Panc1 (cell line): ENCODE results near the gene DOK6.

Experiments
- CTCF ChIP-seq: fragments of 450-650 bp; IDR thresholded peaks from 2 replicates; pipeline ENCODE4 v1.5.1; 2017; ENCODE audit warnings: mild to moderate bottlenecking
- POLR2AphosphoS5 ChIP-seq: IDR thresholded peaks from 2 replicates; pipeline ENCODE4 v1.6.1; 2012; ENCODE audit warnings: mild to moderate bottlenecking, low read depth, low read length, moderate library complexity
- REST ChIP-seq, 2 experiments: IDR thresholded peaks; 2 replicates each; pipeline ENCODE4 v1.6.1; 2011 to 2012; ENCODE audit warnings: low read depth in 2 of 2, control low read depth in 1 of 2, low read length in 1 of 2, mild to moderate bottlenecking in 1 of 2, moderate library complexity in 1 of 2; ENCODE audit not compliant: insufficient read depth in 1 of 2
- SIN3A ChIP-seq: IDR thresholded peaks from 2 replicates; pipeline ENCODE4 v1.6.1; 2012; ENCODE audit warnings: low read depth, mild to moderate bottlenecking, low read length, moderate library complexity, borderline replicate concordance; ENCODE audit not compliant: insufficient read depth
- TCF7L2 ChIP-seq: IDR thresholded peaks from 2 replicates; pipeline ENCODE4 v1.6.1; 2011; ENCODE audit warnings: mild to moderate bottlenecking, low read depth, low read length, inconsistent platforms

GRCh38 chr18:69814861-69815385 lies 414.2 kb downstream of the DOK6 start:
- no peak for TF ChIP-seq POLR2AphosphoS5
- no peak for TF ChIP-seq CTCF
- no peak for TF ChIP-seq TCF7L2
- TF ChIP-seq SIN3A = no peak
- TF ChIP-seq REST (IDR thresholded peaks at IDR 0.05; ENCODE audit: insufficient read depth in 1 of 2, low read depth in 2 of 2, low read length in 1 of 2) = no peak
